ENCODE data around the gene POT1.

The POT1 gene

DNA sequence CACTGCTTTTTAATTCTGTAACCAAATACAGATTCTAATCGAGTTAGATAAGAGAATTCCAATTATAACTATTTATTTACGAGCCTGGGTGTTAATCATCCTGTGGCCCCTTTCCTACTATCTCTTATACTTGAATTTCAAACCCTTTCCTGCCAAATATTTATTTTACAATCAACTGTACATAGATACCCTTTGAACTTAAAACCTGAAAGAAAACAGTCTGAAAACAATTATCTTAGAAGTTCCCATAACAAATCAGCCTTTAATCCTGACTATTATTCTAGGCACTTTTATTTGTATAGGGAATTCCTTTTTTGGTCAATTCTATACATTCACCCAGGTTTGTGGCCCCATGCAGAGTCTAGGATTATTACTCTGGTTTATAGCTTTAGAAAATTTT, 153.5 kb downstream of the POT1 start:
- TF ChIP-seq CTCF (IDR thresholded peaks at IDR 0.05; ENCODE audit: low read depth, low read length), result no peak
- H3K4me3 ChIP-seq (ENCODE audit: low read depth, low read length), result no peak overlapping the region

- TF ChIP-seq CTCF (IDR thresholded peaks at IDR 0.05; ENCODE audit: low read depth, low read length), result no peak
- H3K4me3 ChIP-seq (ENCODE audit: low read depth, low read length), result no peak overlapping the region
These were observed 154.2 kb downstream of the POT1 start for GRCh38 chr7:124775422-124775821.

- TF ChIP-seq CTCF (IDR thresholded peaks at IDR 0.05; ENCODE audit: low read depth, low read length), result no peak
- H3K4me3 ChIP-seq (ENCODE audit: low read depth, low read length), result no peak overlapping the region
These were observed 155.7 kb downstream of the POT1 start for GRCh38 chr7:124773938-124774337.

DNA sequence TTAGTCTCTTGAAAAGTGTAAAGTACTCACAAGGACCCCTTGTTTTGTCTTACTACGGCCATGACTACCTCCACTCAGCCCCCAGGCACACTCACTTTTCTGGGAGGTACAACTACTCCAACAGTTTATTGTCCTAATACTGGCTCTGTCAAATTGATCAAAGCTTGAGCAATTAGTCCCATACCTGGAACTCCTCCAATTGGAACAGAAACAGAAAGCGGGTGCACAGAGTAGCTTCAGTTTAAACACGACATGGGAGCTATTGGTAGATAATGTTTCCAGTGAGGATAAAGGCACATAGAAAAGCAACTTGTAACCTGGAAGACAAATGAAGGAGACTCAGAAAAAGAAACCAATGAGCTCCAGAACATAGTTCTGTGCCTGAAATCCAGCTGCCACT, 156.3 kb downstream of the POT1 start:
- TF ChIP-seq CTCF (IDR thresholded peaks at IDR 0.05; ENCODE audit: low read depth, low read length), result no peak
- no peak overlapping the region for H3K4me3 ChIP-seq (ENCODE audit: low read depth, low read length)

All from WI38 (cell line).